H1 (cell line): Measurements from ENCODE around the gene RPL12. TPM values are rescaled to one million over a fixed set of nuclear protein-coding genes. Genes with fewer than 3 reads are reported as not detected.
A peak's percentile ranks its signal among the peaks of the same experiment; 100 is the strongest.

Experiments used
- CHD1 ChIP-seq: IDR thresholded peaks from 2 replicates; pipeline ENCODE4 v1.6.1; 2012; ENCODE audit warnings: low read depth, low read length, improper control_type of control experiment
- EGR1 ChIP-seq: IDR thresholded peaks from 2 replicates; pipeline ENCODE4 v1.6.1; 2011; ENCODE audit warnings: low read depth, low read length, borderline replicate concordance
- GABPA ChIP-seq: IDR thresholded peaks from 2 replicates; pipeline ENCODE4 v1.6.1; 2011; ENCODE audit warnings: mild to moderate bottlenecking, low read length, moderate library complexity, borderline replicate concordance; ENCODE audit not compliant: insufficient read depth
- JUND ChIP-seq: IDR thresholded peaks from 2 replicates; pipeline ENCODE4 v1.6.1; 2011; ENCODE audit warnings: mild to moderate bottlenecking, improper control_type of control experiment, low read length
- KDM4A ChIP-seq: IDR thresholded peaks from one replicate; pipeline ENCODE4 v1.7.1; 2012; ENCODE audit warnings: low read depth, mild to moderate bottlenecking, moderate library complexity, low read length, inconsistent platforms; ENCODE audit not compliant: severe bottlenecking
- NRF1 ChIP-seq: IDR thresholded peaks from 2 replicates; pipeline ENCODE4 v1.6.1; 2011; ENCODE audit warnings: mild to moderate bottlenecking, low read depth, low read length, improper control_type of control experiment
- PHF8 ChIP-seq: fragments of 200-600 bp; sonication (generic); conservative IDR thresholded peaks from 2 replicates; pipeline ENCODE4 v1.7.1; 2012; ENCODE audit warnings: low read depth, mild to moderate bottlenecking, inconsistent platforms, low read length, moderate library complexity
- POLR2AphosphoS5 ChIP-seq: IDR thresholded peaks from 2 replicates; pipeline ENCODE4 v1.6.1; 2011; ENCODE audit warnings: low read depth, low read length
- RAD21 ChIP-seq, 2 experiments: IDR thresholded peaks in 1 of 2; conservative IDR thresholded peaks in 1 of 2; 2 replicates each; pipeline ENCODE4 v1.6.1; 2011; ENCODE audit warnings: low read depth in 2 of 2, low read length in 2 of 2, improper control_type of control experiment in 1 of 2, inconsistent platforms in 1 of 2, mild to moderate bottlenecking in 1 of 2, moderate library complexity in 1 of 2
- RBBP5 ChIP-seq: IDR thresholded peaks from 2 replicates; pipeline ENCODE4 v1.7.1; 2012; ENCODE audit warnings: low read depth, mild to moderate bottlenecking, inconsistent platforms, low read length, moderate library complexity, borderline replicate concordance
- SP1 ChIP-seq: IDR thresholded peaks from 2 replicates; pipeline ENCODE4 v1.6.1; 2011; ENCODE audit warnings: low read depth, low read length
- SRF ChIP-seq: IDR thresholded peaks from 2 replicates; pipeline ENCODE4 v1.6.1; 2011; ENCODE audit warnings: mild to moderate bottlenecking, low read depth, low read length, moderate library complexity
- TAF7 ChIP-seq: optimal IDR thresholded peaks from 2 replicates; pipeline ENCODE3; 2011; ENCODE audit warnings: low read depth, mild to moderate bottlenecking, inconsistent platforms, low read length, moderate library complexity, borderline replicate concordance
- TBP ChIP-seq: IDR thresholded peaks from 2 replicates; pipeline ENCODE4 v1.6.1; 2011; ENCODE audit warnings: low read depth, low read length, improper control_type of control experiment
- YY1 ChIP-seq: IDR thresholded peaks from 2 replicates; pipeline ENCODE4 v1.6.1; 2011; ENCODE audit warnings: low read depth, mild to moderate bottlenecking, low read length
- polyA plus RNA-seq, 7 experiments: library from polyadenylated mRNA; depleted of rRNA in 3 of 7; stranded (reverse) in 5 of 7; unstranded in 2 of 7; fragments of >200 nt in 5 of 7; fragments of 200-250 nt in 2 of 7; gene quantifications; 1 replicate in 5 of 7; 2 replicates in 1 of 7; 4 replicates in 1 of 7; pipeline versions ENCODE4 v1.2.1 to v1.2.3, GENCODE V29; 2011 to 2013; ENCODE audit warnings: missing spikeins in 2 of 7, mixed read lengths in 2 of 7
- total RNA-seq: library from RNA; stranded (reverse); fragmentation: NEBNext Ultra II Directional; extraction: Animal tissue kit (Norgen Biotek cat#: 25700); gene quantifications from 2 replicates; pipeline ENCODE4 v1.2.1, GENCODE V29; 2021
- TF ChIP-seq, protein P1 (sequence below): IDR thresholded peaks from 2 replicates; pipeline ENCODE4 v1.6.1; 2012; ENCODE audit warnings: inconsistent platforms
- TF ChIP-seq, protein P2 (sequence below): IDR thresholded peaks from 2 replicates; pipeline ENCODE4 v1.6.1; 2011; ENCODE audit warnings: low read length, improper control_type of control experiment
- TF ChIP-seq, protein P3 (sequence below), 3 experiments: IDR thresholded peaks; 1 replicate in 2 of 3; 2 replicates in 1 of 3; pipeline versions ENCODE4 v1.5.1 to v1.6.1; 2011; ENCODE audit warnings: low read length in 3 of 3, mild to moderate bottlenecking in 3 of 3, inconsistent platforms in 2 of 3, low read depth in 1 of 3, moderate library complexity in 1 of 3; ENCODE audit not compliant: insufficient read depth in 1 of 3; ENCODE audit errors: control extremely low read depth in 1 of 3
- TF ChIP-seq, protein P4 (sequence below): IDR thresholded peaks from 2 replicates; pipeline ENCODE4 v1.6.1; 2012; ENCODE audit warnings: inconsistent platforms

Gene RPL12
- total and polyA plus RNA-seq, 2 of the 8 experiments (the other 6 are each of a cell fraction or from before 2014, with no cell fraction given): 1,993 to 4,892 TPM

DNA sequence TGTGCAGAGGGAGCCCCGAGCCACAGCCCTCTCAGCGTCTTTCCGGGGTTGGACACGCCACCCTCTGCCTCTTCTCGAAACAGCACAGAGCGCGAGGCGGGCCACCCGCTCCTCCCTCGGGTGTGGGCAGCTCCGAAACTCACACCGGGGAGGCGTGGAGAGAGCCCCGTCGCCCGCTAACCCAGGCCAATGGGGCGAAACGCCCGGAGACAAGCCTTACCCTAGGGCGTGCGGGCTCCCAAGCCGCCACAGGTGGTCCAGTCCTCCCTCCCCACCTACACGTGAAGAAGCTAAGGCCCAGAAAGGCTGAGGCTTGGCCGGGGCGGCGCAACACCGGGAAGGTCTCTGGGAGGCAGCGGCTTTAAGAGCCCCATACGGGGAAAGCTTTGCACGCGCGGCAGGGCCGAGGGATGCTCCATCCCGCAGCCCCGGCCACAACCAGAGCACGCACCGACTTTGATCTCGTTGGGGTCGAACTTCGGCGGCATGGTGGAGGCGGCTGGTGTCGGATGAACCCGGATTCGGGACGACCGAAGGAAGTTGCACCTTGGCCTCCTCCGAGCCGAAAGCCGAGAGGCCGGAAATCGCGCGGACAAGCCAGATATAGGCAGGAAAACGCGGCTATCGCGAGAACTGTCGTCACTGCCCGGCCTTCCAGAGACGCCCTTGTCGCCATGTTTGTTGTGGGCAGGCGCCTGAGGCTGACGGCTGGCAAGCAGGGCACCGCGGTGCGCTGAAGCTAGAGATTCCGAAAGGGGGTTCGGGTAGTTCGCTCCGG lies at the start of gene RPL12, which contains the start of gene LRSAM1 (continued):
- TF ChIP-seq SP1: peak; percentile 68; the same call in 1 of the 2 replicates
- TF ChIP-seq PHF8: peak; percentile 98
- TF ChIP-seq, protein P1, sequence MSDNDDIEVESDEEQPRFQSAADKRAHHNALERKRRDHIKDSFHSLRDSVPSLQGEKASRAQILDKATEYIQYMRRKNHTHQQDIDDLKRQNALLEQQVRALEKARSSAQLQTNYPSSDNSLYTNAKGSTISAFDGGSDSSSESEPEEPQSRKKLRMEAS: peak; percentile 74
- TF ChIP-seq, protein P2, sequence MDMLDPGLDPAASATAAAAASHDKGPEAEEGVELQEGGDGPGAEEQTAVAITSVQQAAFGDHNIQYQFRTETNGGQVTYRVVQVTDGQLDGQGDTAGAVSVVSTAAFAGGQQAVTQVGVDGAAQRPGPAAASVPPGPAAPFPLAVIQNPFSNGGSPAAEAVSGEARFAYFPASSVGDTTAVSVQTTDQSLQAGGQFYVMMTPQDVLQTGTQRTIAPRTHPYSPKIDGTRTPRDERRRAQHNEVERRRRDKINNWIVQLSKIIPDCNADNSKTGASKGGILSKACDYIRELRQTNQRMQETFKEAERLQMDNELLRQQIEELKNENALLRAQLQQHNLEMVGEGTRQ: no peak
- peak; percentile 99 for TF ChIP-seq KDM4A
- TF ChIP-seq, protein P3, sequence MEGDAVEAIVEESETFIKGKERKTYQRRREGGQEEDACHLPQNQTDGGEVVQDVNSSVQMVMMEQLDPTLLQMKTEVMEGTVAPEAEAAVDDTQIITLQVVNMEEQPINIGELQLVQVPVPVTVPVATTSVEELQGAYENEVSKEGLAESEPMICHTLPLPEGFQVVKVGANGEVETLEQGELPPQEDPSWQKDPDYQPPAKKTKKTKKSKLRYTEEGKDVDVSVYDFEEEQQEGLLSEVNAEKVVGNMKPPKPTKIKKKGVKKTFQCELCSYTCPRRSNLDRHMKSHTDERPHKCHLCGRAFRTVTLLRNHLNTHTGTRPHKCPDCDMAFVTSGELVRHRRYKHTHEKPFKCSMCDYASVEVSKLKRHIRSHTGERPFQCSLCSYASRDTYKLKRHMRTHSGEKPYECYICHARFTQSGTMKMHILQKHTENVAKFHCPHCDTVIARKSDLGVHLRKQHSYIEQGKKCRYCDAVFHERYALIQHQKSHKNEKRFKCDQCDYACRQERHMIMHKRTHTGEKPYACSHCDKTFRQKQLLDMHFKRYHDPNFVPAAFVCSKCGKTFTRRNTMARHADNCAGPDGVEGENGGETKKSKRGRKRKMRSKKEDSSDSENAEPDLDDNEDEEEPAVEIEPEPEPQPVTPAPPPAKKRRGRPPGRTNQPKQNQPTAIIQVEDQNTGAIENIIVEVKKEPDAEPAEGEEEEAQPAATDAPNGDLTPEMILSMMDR (IDR thresholded peaks at IDR 0.05; ENCODE audit: control extremely low read depth in 1 of 3, insufficient read depth in 1 of 3, low read depth in 1 of 3, low read length in 3 of 3): no peak
- TF ChIP-seq EGR1: no peak; the same call in 1 of the 2 replicates
- TF ChIP-seq TBP: peak; percentile 99
- TF ChIP-seq GABPA: no peak
- no peak; the same call in 1 of the 2 replicates for TF ChIP-seq CHD1
- TF ChIP-seq SRF: peak; percentile 50
- peak; percentile 98 for TF ChIP-seq TAF7
- TF ChIP-seq RBBP5: no peak
- peak; percentile 99 for TF ChIP-seq POLR2AphosphoS5
- TF ChIP-seq, protein P4, sequence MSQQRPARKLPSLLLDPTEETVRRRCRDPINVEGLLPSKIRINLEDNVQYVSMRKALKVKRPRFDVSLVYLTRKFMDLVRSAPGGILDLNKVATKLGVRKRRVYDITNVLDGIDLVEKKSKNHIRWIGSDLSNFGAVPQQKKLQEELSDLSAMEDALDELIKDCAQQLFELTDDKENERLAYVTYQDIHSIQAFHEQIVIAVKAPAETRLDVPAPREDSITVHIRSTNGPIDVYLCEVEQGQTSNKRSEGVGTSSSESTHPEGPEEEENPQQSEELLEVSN: peak; percentile 43; the same call in 1 of the 2 replicates
- TF ChIP-seq YY1: peak; percentile 100
- no peak for TF ChIP-seq RAD21 (IDR thresholded peaks at IDR 0.05 in 1 of 2, conservative IDR thresholded peaks at IDR 0.05 in 1 of 2; ENCODE audit: low read depth in 2 of 2, low read length in 2 of 2)
- 0 out of 2 replicates have a peak, but pooled peaks have one; percentile 11 for TF ChIP-seq JUND
- no peak for TF ChIP-seq NRF1
